ENCODE measurements around the gene HSP90AA1.
"Not testable (repeated sequence)": the region's sequence is repeated elsewhere in the genome, so short reads cannot be mapped to it uniquely, and the experiment has no call there.

The HSP90AA1 gene
- 468 to 1,678 reads per million in 2 experiments for total RNA-seq

- DNase-seq (ENCODE audit: low read depth), result peak; percentile 91
Measured at GRCh38 chr14:102086972-102087761, at the start of gene HSP90AA1. Gene HSP90AA1, minus strand, starts transcription at chr14:102087044. Its CDS starts 666 bp downstream, at chr14:102086378.

GRCh38 chr14:102135456-102135855, 48.6 kb upstream of the HSP90AA1 start:
- DNase-seq (ENCODE audit: low read depth), result not testable (repeated sequence)

- not testable (repeated sequence) for DNase-seq (ENCODE audit: low read depth)
Measured at GRCh38 chr14:102134719-102135118, 47.9 kb upstream of the HSP90AA1 start.

GRCh38 chr14:102134021-102134420, 47.2 kb upstream of the HSP90AA1 start:
- not testable (repeated sequence) for DNase-seq (ENCODE audit: low read depth)

GRCh38 chr14:102131741-102132140, 44.9 kb upstream of the HSP90AA1 start:
- no peak for DNase-seq (ENCODE audit: low read depth)

- DNase-seq (ENCODE audit: low read depth), result no peak
Measured at GRCh38 chr14:102126807-102127455, 40.1 kb upstream of the HSP90AA1 start.

GRCh38 chr14:102125546-102125945, 38.7 kb upstream of the HSP90AA1 start:
- no peak for DNase-seq (ENCODE audit: low read depth)

- no peak for DNase-seq (ENCODE audit: low read depth)
Measured at GRCh38 chr14:102124419-102124818, 37.6 kb upstream of the HSP90AA1 start.

GRCh38 chr14:102121567-102121966, 34.7 kb upstream of the HSP90AA1 start:
- DNase-seq (ENCODE audit: low read depth), result no peak

GRCh38 chr14:102120888-102121287, 34.0 kb upstream of the HSP90AA1 start:
- no peak for DNase-seq (ENCODE audit: low read depth)

GRCh38 chr14:102117852-102118251, 31.0 kb upstream of the HSP90AA1 start:
- DNase-seq (ENCODE audit: low read depth), result no peak

GRCh38 chr14:102116361-102117180, 29.7 kb upstream of the HSP90AA1 start:
- DNase-seq (ENCODE audit: low read depth), result no peak

- no peak for DNase-seq (ENCODE audit: low read depth)
Measured at GRCh38 chr14:102111101-102111500, 24.3 kb upstream of the HSP90AA1 start.

- not testable (repeated sequence) for DNase-seq (ENCODE audit: low read depth)
Measured at GRCh38 chr14:102109332-102109731, 22.5 kb upstream of the HSP90AA1 start.

GRCh38 chr14:102105369-102105768, 18.5 kb upstream of the HSP90AA1 start:
- DNase-seq (ENCODE audit: low read depth), result no peak

- no peak for DNase-seq (ENCODE audit: low read depth)
Measured at GRCh38 chr14:102103062-102103695, 16.3 kb upstream of the HSP90AA1 start.

GRCh38 chr14:102097441-102098135, 10.7 kb upstream of the HSP90AA1 start:
- no peak for DNase-seq (ENCODE audit: low read depth)

- DNase-seq (ENCODE audit: low read depth), result peak; percentile 60
Measured at GRCh38 chr14:102096569-102097188, 9.8 kb upstream of the HSP90AA1 start.

- DNase-seq (ENCODE audit: low read depth), result no peak
Measured at GRCh38 chr14:102095871-102096568, 9.2 kb upstream of the HSP90AA1 start.

GRCh38 chr14:102095231-102095870, 8.5 kb upstream of the HSP90AA1 start:
- DNase-seq (ENCODE audit: low read depth), result no peak

All from T follicular helper cell (primary cell).